ENCODE data around the gene ZNF619.

DNA sequence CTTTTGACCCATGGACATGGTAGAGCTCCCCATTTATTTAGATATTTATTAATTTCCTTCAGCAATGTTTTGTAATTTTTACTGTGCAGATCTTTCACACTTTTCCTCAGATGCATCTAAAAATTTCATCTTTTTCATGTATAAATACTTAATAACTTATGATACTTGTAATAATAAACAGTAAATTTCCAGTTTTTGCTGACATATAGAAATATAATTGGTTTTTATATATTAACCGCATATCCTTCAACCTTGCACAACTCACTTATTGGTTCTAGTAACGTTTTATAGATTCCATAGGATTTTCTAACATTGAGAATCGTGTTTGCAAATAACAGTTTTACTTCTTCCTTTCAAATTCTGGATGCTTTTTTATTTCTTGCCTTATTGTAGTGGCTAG lies 44.3 kb downstream of the ZNF619 start:
- no peak for TF ChIP-seq EZH2 (IDR thresholded peaks at IDR 0.05; ENCODE audit: low read depth)
- TF ChIP-seq, protein P1, sequence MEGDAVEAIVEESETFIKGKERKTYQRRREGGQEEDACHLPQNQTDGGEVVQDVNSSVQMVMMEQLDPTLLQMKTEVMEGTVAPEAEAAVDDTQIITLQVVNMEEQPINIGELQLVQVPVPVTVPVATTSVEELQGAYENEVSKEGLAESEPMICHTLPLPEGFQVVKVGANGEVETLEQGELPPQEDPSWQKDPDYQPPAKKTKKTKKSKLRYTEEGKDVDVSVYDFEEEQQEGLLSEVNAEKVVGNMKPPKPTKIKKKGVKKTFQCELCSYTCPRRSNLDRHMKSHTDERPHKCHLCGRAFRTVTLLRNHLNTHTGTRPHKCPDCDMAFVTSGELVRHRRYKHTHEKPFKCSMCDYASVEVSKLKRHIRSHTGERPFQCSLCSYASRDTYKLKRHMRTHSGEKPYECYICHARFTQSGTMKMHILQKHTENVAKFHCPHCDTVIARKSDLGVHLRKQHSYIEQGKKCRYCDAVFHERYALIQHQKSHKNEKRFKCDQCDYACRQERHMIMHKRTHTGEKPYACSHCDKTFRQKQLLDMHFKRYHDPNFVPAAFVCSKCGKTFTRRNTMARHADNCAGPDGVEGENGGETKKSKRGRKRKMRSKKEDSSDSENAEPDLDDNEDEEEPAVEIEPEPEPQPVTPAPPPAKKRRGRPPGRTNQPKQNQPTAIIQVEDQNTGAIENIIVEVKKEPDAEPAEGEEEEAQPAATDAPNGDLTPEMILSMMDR (conservative IDR thresholded peaks at IDR 0.05) = no peak
